ENCODE data around the gene NFXL1.

Gene NFXL1

GRCh38 chr4:47830265-47831025 is 83.9 kb downstream of the NFXL1 start:
- peak in 1 of 5 experiments; percentile 3 for DNase-seq

DNA sequence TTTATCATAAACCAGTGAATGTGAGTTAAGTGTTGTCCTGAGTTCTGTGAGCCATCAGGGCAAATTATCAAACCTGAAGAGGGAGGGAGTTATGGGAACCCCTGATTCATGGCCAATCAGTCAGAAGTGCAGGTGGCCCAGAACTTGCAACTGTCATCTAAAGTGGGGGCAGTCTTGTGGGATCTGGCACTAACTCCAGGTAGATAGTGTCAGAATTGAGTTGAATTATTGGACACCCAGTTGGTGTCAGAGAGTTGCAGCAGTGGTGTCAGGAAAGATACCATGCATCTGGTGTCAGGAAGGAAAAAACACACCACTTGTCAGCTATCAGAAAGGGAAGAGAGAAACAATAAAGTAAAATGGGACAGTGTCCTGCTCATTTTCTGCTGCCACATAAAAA is 84.9 kb downstream of the NFXL1 start:
- DNase-seq = no peak

- peak in 1 of 5 experiments; percentile 17 for DNase-seq
Observed at GRCh38 chr4:47827343-47828047, 86.9 kb downstream of the NFXL1 start.

GRCh38 chr4:47824840-47825239 is 89.5 kb downstream of the NFXL1 start:
- no peak for DNase-seq

GRCh38 chr4:47819178-47819577 is 95.2 kb downstream of the NFXL1 start:
- no peak for DNase-seq

GRCh38 chr4:47817275-47817674 is 97.1 kb downstream of the NFXL1 start:
- DNase-seq = no peak

DNA sequence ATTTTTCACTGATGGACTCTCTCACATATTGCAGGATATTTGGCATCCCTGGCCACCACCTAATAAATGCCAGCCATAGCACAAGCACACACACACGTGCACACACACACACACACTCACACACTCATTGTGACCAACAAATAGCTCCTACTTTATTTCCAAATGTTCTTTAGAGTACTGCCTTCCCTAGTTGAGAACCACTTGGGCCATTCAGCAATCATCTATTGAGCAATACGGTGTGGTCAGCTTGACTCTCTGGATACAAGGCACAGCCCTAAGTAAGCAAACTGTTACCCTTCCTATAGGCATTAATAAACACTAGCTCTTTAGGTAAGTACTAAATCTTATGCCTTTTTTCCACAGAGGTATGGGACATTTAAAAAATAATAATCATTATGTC is 97.6 kb downstream of the NFXL1 start:
- DNase-seq = no peak

GRCh38 chr4:47814618-47815295 is 99.6 kb downstream of the NFXL1 start:
- no peak for DNase-seq

GRCh38 chr4:47809654-47810203 is 104.7 kb downstream of the NFXL1 start:
- no peak for DNase-seq

- no peak for DNase-seq
Observed at GRCh38 chr4:47804598-47804997, 109.8 kb downstream of the NFXL1 start.

- DNase-seq = no peak
Observed at GRCh38 chr4:47801481-47802002, 112.8 kb downstream of the NFXL1 start.

DNA sequence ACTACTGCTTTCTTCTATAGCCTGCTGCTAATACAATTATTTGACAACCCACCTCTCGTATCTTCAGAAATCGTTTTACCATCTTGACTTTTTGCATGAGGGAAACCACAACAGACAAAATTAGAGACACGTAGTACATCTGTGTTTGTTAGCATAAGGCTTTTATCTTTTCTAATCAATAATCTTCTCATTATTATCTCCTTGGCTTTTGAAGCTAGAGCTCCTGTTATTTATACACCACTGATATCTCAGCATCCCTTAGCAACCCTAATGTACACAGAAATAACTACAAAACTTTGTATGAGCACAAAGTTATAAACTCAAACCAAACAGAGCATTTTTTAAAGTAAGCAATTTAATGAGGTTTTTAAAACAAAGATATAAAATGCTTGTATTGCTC is 116.2 kb downstream of the NFXL1 start:
- DNase-seq = peak in 1 of 5 experiments; percentile 26

All from T-helper 2 cell (primary cell).